Measurements from ENCODE around the gene RANGRF. TPM values are rescaled to one million over a fixed set of nuclear protein-coding genes. Genes with fewer than 3 reads are reported as not detected.

RANGRF gene
- total RNA-seq, 1 experiment from 2014 or later = 22.3 TPM

GRCh38 chr17:8324923-8325322, 36.5 kb downstream of the RANGRF start:
- no peaks in the 10 kb centered on the region for H3K27me3 ChIP-seq
- H3K4me3 ChIP-seq = no peak overlapping the region
- no peaks in the 10 kb centered on the region for H3K36me3 ChIP-seq

GRCh38 chr17:8326511-8327302, 38.2 kb downstream of the RANGRF start:
- Histone ChIP-seq H3K9me3 (no peaks in the 10 kb centered on the region), H3K27me3 (no peaks in the 10 kb centered on the region), H3K4me3 (peak overlapping the region; percentile 4; the same call in 1 of the 2 replicates), H3K36me3 (no peaks in the 10 kb centered on the region)
- no peak for DNase-seq

More at GRCh38 chr17:8324923-8325322, 36.5 kb downstream of the RANGRF start:
- H3K9me3 ChIP-seq = no peaks in the 10 kb centered on the region
- no peak for DNase-seq

- Histone ChIP-seq H3K4me3 (no peak overlapping the region), H3K36me3 (no peaks in the 10 kb centered on the region), H3K9me3 (no peaks in the 10 kb centered on the region), H3K27me3 (no peaks in the 10 kb centered on the region)
- no peak for DNase-seq
These were observed 38.8 kb downstream of the RANGRF start for GRCh38 chr17:8327303-8327649.

GRCh38 chr17:8332128-8332527, 43.7 kb downstream of the RANGRF start:
- Histone ChIP-seq H3K36me3 (no peaks in the 10 kb centered on the region), H3K27me3 (no peaks in the 10 kb centered on the region), H3K9me3 (no peaks in the 10 kb centered on the region), H3K4me3 (no peak overlapping the region)
- no peak for DNase-seq

- no peaks in the 10 kb centered on the region for H3K9me3 ChIP-seq
- H3K27me3 ChIP-seq = no peaks in the 10 kb centered on the region
- DNase-seq = no peak
- H3K4me3 ChIP-seq = no peak overlapping the region
- H3K36me3 ChIP-seq = no peaks in the 10 kb centered on the region
These were observed 44.2 kb downstream of the RANGRF start for GRCh38 chr17:8332688-8333087.

- H3K4me3 ChIP-seq = no peak overlapping the region
- no peaks in the 10 kb centered on the region for H3K36me3 ChIP-seq
- H3K9me3 ChIP-seq = no peaks in the 10 kb centered on the region
- DNase-seq = no peak
- H3K27me3 ChIP-seq = no peaks in the 10 kb centered on the region
These were observed 44.8 kb downstream of the RANGRF start for GRCh38 chr17:8333281-8333680.

- Histone ChIP-seq H3K36me3 (no peaks in the 10 kb centered on the region), H3K27me3 (no peaks in the 10 kb centered on the region), H3K9me3 (no peaks in the 10 kb centered on the region), H3K4me3 (no peak overlapping the region)
- no peak for DNase-seq
These were observed 49.6 kb downstream of the RANGRF start for GRCh38 chr17:8337802-8338752.

GRCh38 chr17:8338753-8339140, 50.3 kb downstream of the RANGRF start:
- Histone ChIP-seq H3K27me3 (no peaks in the 10 kb centered on the region), H3K9me3 (no peaks in the 10 kb centered on the region), H3K4me3 (no peak overlapping the region), H3K36me3 (no peaks in the 10 kb centered on the region)
- DNase-seq = no peak

- Histone ChIP-seq H3K36me3 (no peaks in the 10 kb centered on the region), H3K9me3 (no peaks in the 10 kb centered on the region), H3K27me3 (no peaks in the 10 kb centered on the region), H3K4me3 (no peak within 1 kb of the TSS)
- no peak for DNase-seq
These were observed 51.1 kb downstream of the RANGRF start, which contains the start of gene ODF4 for GRCh38 chr17:8339540-8339939. Gene ODF4 (plus strand): TSS chr17:8339840. CDS start chr17:8340052, 212 bp downstream.

Other genes with a start within 250 kb of the RANGRF start
- not detected in 2 replicates for gene ALOX15B, start 249.6 kb upstream of the RANGRF start, total RNA-seq (2014; rRNA removed; shearing (Covaris generic); ENCODE audit: low replicate concordance)
- not detected in 2 replicates for gene ALOX12B, start 201.0 kb upstream of the RANGRF start, total RNA-seq (2014; rRNA removed; shearing (Covaris generic); ENCODE audit: low replicate concordance)
- gene ALOXE3, start 170.2 kb upstream of the RANGRF start, total RNA-seq (2014; rRNA removed; shearing (Covaris generic); ENCODE audit: low replicate concordance) = not detected in 2 replicates
- not detected in 2 replicates for gene HES7, start 164.6 kb upstream of the RANGRF start, total RNA-seq (2014; rRNA removed; shearing (Covaris generic); ENCODE audit: low replicate concordance)
- gene PER1, start 136.3 kb upstream of the RANGRF start, total RNA-seq (2014; rRNA removed; shearing (Covaris generic); ENCODE audit: low replicate concordance) = 1.3 and 7.9 TPM in 2 replicates
- 0.59 and 3.2 TPM in 2 replicates for gene VAMP2, start 125.7 kb upstream of the RANGRF start, total RNA-seq (2014; rRNA removed; shearing (Covaris generic); ENCODE audit: low replicate concordance)
- gene TMEM107, start 112.3 kb upstream of the RANGRF start, total RNA-seq (2014; rRNA removed; shearing (Covaris generic); ENCODE audit: low replicate concordance) = 17.6 and 25.6 TPM in 2 replicates
- 8.6 and 17.3 TPM in 2 replicates for gene BORCS6, start 98.5 kb upstream of the RANGRF start, total RNA-seq (2014; rRNA removed; shearing (Covaris generic); ENCODE audit: low replicate concordance)
- gene AURKB, start 78.1 kb upstream of the RANGRF start, total RNA-seq (2014; rRNA removed; shearing (Covaris generic); ENCODE audit: low replicate concordance) = 89.2 and 119 TPM in 2 replicates
- 4.2 and 25.8 TPM in 2 replicates for gene CTC1, start 40.6 kb upstream of the RANGRF start, total RNA-seq (2014; rRNA removed; shearing (Covaris generic); ENCODE audit: low replicate concordance)
- 72.8 and 82.7 TPM in 2 replicates for gene PFAS, start 39.4 kb upstream of the RANGRF start, total RNA-seq (2014; rRNA removed; shearing (Covaris generic); ENCODE audit: low replicate concordance)
- gene SLC25A35, start 6.7 kb downstream of the RANGRF start, total RNA-seq (2014; rRNA removed; shearing (Covaris generic); ENCODE audit: low replicate concordance) = 1.0 TPM in 1 of 2 replicates, not detected in the other
- not detected in 2 replicates for gene ARHGEF15, start 21.6 kb downstream of the RANGRF start, total RNA-seq (2014; rRNA removed; shearing (Covaris generic); ENCODE audit: low replicate concordance)
- not detected in 2 replicates for gene ODF4, start 51.2 kb downstream of the RANGRF start, total RNA-seq (2014; rRNA removed; shearing (Covaris generic); ENCODE audit: low replicate concordance)
- gene RPL26, start 94.5 kb downstream of the RANGRF start, total RNA-seq (2014; rRNA removed; shearing (Covaris generic); ENCODE audit: low replicate concordance) = 5,040 and 8,050 TPM in 2 replicates
- gene RNF222, start 109.2 kb downstream of the RANGRF start, total RNA-seq (2014; rRNA removed; shearing (Covaris generic); ENCODE audit: low replicate concordance) = not detected in 2 replicates
- gene NDEL1, start 147.2 kb downstream of the RANGRF start, total RNA-seq (2014; rRNA removed; shearing (Covaris generic); ENCODE audit: low replicate concordance) = 41.8 and 125 TPM in 2 replicates